HCT116 (cell line): Measurements from ENCODE around the gene PANK1. TPM values are rescaled to one million over a fixed set of nuclear protein-coding genes. Genes with fewer than 3 reads are reported as not detected.

ENCODE experiments used
- ATAC-seq: fragments of 200-7000 bp; cut with Tn5 transposase; 2 replicates; pipeline ENCODE4 v1.9.1; 2020; ENCODE audit warnings: mild to moderate bottlenecking, moderate library complexity
- BruUV-seq: library from RNA; stranded (reverse); fragments of 400-500 nt; replicated peaks from 2 replicates; lab custom pipeline; 2021; lab: Mats Ljungman, UMichigan
- CTCF ChIA-PET: fragments of 300-600 bp; sonication (Branson Sonifier 250); formaldehyde crosslinking; loops from one replicate; lab custom pipeline; 2021; ENCODE audit warnings: antibody characterized with exemption; lab: Charles Lee
- POLR2A ChIA-PET: fragments of 300-600, 350-600 bp; sonication (Branson Sonifier 250); formaldehyde crosslinking; loops from one replicate; lab custom pipeline; 2021; ENCODE audit warnings: antibody characterized with exemption; lab: Charles Lee
- RAD21 ChIA-PET, 2 experiments: fragments of 300-600 bp; sonication (Branson Sonifier 250); formaldehyde crosslinking; loops; one replicate each; lab custom pipeline; 2023; ENCODE audit warnings: low total read pairs in 2 of 2; ENCODE audit not compliant: uncharacterized antibody in 2 of 2, unreplicated experiment in 2 of 2, low non-redundant PET in 1 of 2; lab: Charles Lee
- DNase-seq: peaks from one replicate; pipeline ENCODE4 v3.0.0-alpha.2; 2010; ENCODE audit warnings: low read depth, low spot score
- H2AFZ ChIP-seq: fragments of 200-600 bp; shearing (Covaris generic), sonication (generic); 2 replicates; pipeline ENCODE4 v1.6.1; 2017; ENCODE audit warnings: low read depth, mixed run types, mixed read lengths, antibody characterized with exemption, low read length; ENCODE audit not compliant: poor library complexity, severe bottlenecking
- H3K27ac ChIP-seq: 2 replicates; pipeline ENCODE4 v1.5.1; 2012; ENCODE audit warnings: low read depth, low read length
- H3K27me3 ChIP-seq: fragments of 200-600 bp; sonication (generic); 2 replicates; pipeline ENCODE4 v1.6.1; 2016; ENCODE audit warnings: mixed run types, low read length, mixed read lengths; ENCODE audit not compliant: insufficient read depth
- H3K36me3 ChIP-seq, 2 experiments: fragments of 200-500 bp in 1 of 2; fragments of 200-600 bp in 1 of 2; sonication (Bioruptor generic) in 1 of 2; sonication (generic) in 1 of 2; 2 replicates each; pipeline versions ENCODE4 v1.5.1 to v1.6.1; 2014 to 2016; ENCODE audit warnings: low read length in 2 of 2, inconsistent platforms in 1 of 2, mixed read lengths in 1 of 2, mixed run types in 1 of 2; ENCODE audit not compliant: insufficient read depth in 2 of 2, control insufficient read depth in 1 of 2
- H3K4me1 ChIP-seq, 2 experiments: fragments of 200-600 bp in 1 of 2; sonication (generic) in 1 of 2; 2 replicates each; pipeline versions ENCODE4 v1.5.1 to v1.6.1; 2012 to 2017; ENCODE audit warnings: low read length in 2 of 2, inconsistent platforms in 1 of 2, mild to moderate bottlenecking in 1 of 2, mixed read lengths in 1 of 2, mixed run types in 1 of 2, moderate library complexity in 1 of 2; ENCODE audit not compliant: insufficient read depth in 2 of 2, control insufficient read depth in 1 of 2
- H3K4me2 ChIP-seq: fragments of 200-600 bp; sonication (generic); 2 replicates; pipeline ENCODE4 v1.6.1; 2017; ENCODE audit warnings: mixed run types, low read length, mixed read lengths
- H3K4me3 ChIP-seq, 2 experiments: fragments of 200-600 bp in 1 of 2; sonication (generic) in 1 of 2; replicated peaks in 1 of 2; 2 replicates each; pipeline ENCODE4 v1.5.1; 2011 to 2016; ENCODE audit warnings: low read length in 2 of 2, control low read depth in 1 of 2, low read depth in 1 of 2, mild to moderate bottlenecking in 1 of 2, mixed read lengths in 1 of 2, mixed run types in 1 of 2
- H3K79me2 ChIP-seq: fragments of 200-600 bp; sonication (generic); 2 replicates; pipeline ENCODE4 v1.6.1; 2017; ENCODE audit warnings: mild to moderate bottlenecking, mixed run types, low read length, moderate library complexity, mixed read lengths; ENCODE audit not compliant: insufficient read depth
- H3K9ac ChIP-seq: fragments of 200-600 bp; sonication (generic); 2 replicates; pipeline ENCODE4 v1.6.1; 2016; ENCODE audit warnings: low read length, mixed read lengths
- H3K9me2 ChIP-seq: fragments of 200-600 bp; sonication (generic), shearing (Covaris generic); 2 replicates; pipeline ENCODE4 v1.6.1; 2017; ENCODE audit warnings: mixed run types, mild to moderate bottlenecking, moderate library complexity; ENCODE audit not compliant: insufficient read depth
- H3K9me3 ChIP-seq, 2 experiments: fragments of 200-500 bp in 1 of 2; fragments of 200-600 bp in 1 of 2; sonication (Bioruptor generic) in 1 of 2; sonication (generic) in 1 of 2; 2 replicates each; pipeline ENCODE4 v1.6.1; 2014 to 2017; ENCODE audit warnings: low read length in 2 of 2, mixed read lengths in 2 of 2, inconsistent platforms in 1 of 2, low read depth in 1 of 2, mild to moderate bottlenecking in 1 of 2, mixed run types in 1 of 2, moderate library complexity in 1 of 2; ENCODE audit not compliant: control insufficient read depth in 1 of 2, insufficient read depth in 1 of 2
- H4K20me1 ChIP-seq: fragments of 200-600 bp; sonication (generic), shearing (Covaris generic); 2 replicates; pipeline ENCODE4 v1.6.1; 2017; ENCODE audit warnings: mixed run types, mild to moderate bottlenecking, moderate library complexity; ENCODE audit not compliant: insufficient read depth
- EZH2phosphoT487 ChIP-seq: fragments of 200-600 bp; IDR thresholded peaks from 2 replicates; pipeline ENCODE4 v1.6.1; 2018; ENCODE audit warnings: antibody characterized with exemption, borderline replicate concordance
- FOSL1 ChIP-seq: IDR thresholded peaks from 2 replicates; pipeline ENCODE4 v1.6.1; 2012; ENCODE audit warnings: low read depth
- RAD21 ChIP-seq: IDR thresholded peaks from 2 replicates; pipeline ENCODE4 v1.6.1; 2012; ENCODE audit warnings: low read depth, mild to moderate bottlenecking
- SP1 ChIP-seq: IDR thresholded peaks from 2 replicates; pipeline ENCODE4 v1.6.1; 2012; ENCODE audit warnings: low read depth
- SRF ChIP-seq: IDR thresholded peaks from 2 replicates; pipeline ENCODE4 v1.6.1; 2012; ENCODE audit warnings: low read depth
- YY1 ChIP-seq: IDR thresholded peaks from 2 replicates; pipeline ENCODE4 v1.6.1; 2011; ENCODE audit warnings: low read length, low read depth, moderate library complexity, mild to moderate bottlenecking; ENCODE audit not compliant: insufficient replicate concordance; ENCODE audit errors: extremely low read depth
- ZNF274 ChIP-seq: fragments of 200-500 bp; sonication (Bioruptor generic); IDR thresholded peaks from 2 replicates; pipeline ENCODE4 v1.6.1; 2014; ENCODE audit warnings: mild to moderate bottlenecking, low read depth, low read length, inconsistent platforms
- intact Hi-C: fragments of 100-400 bp; cut with micrococcal nuclease; formaldehyde crosslinking; loops from 2 replicates; pipeline ENCODE4 v1.10.0; 2022
- total RNA-seq: library from RNA; stranded (reverse); gene quantifications from one replicate; pipeline ENCODE4 v1.2.1, GENCODE V29; 2021; ENCODE audit not compliant: unreplicated experiment
- TF ChIP-seq, protein P1 (sequence below): IDR thresholded peaks from 2 replicates; pipeline ENCODE4 v1.6.1; 2012
- TF ChIP-seq, protein P2 (sequence below): IDR thresholded peaks from 2 replicates; pipeline ENCODE4 v1.6.1; 2011; ENCODE audit warnings: mild to moderate bottlenecking, low read length, moderate library complexity; ENCODE audit not compliant: insufficient replicate concordance; ENCODE audit errors: extremely low read depth
- TF ChIP-seq, protein P3 (sequence below): IDR thresholded peaks from 2 replicates; pipeline ENCODE4 v1.6.1; 2012
- TF ChIP-seq, protein P4 (sequence below): IDR thresholded peaks from 2 replicates; pipeline ENCODE4 v1.6.1; 2012; ENCODE audit warnings: low read depth

PANK1 gene
- total RNA-seq, 1 experiment from 2014 or later, result 6.4 TPM

DNA sequence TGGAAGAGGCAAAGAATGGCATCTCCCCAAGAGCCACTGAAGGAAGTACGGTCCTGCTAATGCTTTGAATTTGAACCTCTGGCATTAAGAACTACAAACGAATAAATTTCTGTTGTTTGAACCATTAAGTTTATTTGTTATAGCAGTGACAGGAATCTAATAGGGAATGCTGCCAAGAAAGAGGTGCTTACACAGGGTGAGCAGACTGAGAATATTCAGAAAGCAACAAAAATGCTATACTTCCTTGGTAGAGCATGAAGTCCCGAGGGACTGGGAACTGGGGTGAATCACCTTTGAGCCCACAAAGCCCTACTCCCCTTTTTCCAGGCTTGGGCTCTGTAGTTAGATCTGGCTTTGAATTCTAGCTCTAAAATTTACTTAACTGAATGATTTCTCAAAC lies 45.0 kb downstream of the PANK1 start:
- BruUV-seq, result no TSS peak
- H3K27me3 ChIP-seq, result no peaks in the 10 kb centered on the region
- TF ChIP-seq SP1 (no peak), ZNF274 (no peak), EZH2phosphoT487 (no peak), SRF (no peak), FOSL1 (no peak), RAD21 (no peak), YY1 (no peak)
- TF ChIP-seq, protein P1, sequence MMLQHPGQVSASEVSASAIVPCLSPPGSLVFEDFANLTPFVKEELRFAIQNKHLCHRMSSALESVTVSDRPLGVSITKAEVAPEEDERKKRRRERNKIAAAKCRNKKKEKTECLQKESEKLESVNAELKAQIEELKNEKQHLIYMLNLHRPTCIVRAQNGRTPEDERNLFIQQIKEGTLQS, result no peak
- TF ChIP-seq, protein P2, sequence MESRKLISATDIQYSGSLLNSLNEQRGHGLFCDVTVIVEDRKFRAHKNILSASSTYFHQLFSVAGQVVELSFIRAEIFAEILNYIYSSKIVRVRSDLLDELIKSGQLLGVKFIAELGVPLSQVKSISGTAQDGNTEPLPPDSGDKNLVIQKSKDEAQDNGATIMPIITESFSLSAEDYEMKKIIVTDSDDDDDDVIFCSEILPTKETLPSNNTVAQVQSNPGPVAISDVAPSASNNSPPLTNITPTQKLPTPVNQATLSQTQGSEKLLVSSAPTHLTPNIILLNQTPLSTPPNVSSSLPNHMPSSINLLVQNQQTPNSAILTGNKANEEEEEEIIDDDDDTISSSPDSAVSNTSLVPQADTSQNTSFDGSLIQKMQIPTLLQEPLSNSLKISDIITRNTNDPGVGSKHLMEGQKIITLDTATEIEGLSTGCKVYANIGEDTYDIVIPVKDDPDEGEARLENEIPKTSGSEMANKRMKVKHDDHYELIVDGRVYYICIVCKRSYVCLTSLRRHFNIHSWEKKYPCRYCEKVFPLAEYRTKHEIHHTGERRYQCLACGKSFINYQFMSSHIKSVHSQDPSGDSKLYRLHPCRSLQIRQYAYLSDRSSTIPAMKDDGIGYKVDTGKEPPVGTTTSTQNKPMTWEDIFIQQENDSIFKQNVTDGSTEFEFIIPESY, result no peak
- TF ChIP-seq, protein P3, sequence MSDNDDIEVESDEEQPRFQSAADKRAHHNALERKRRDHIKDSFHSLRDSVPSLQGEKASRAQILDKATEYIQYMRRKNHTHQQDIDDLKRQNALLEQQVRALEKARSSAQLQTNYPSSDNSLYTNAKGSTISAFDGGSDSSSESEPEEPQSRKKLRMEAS, result no peak
- TF ChIP-seq, protein P4, sequence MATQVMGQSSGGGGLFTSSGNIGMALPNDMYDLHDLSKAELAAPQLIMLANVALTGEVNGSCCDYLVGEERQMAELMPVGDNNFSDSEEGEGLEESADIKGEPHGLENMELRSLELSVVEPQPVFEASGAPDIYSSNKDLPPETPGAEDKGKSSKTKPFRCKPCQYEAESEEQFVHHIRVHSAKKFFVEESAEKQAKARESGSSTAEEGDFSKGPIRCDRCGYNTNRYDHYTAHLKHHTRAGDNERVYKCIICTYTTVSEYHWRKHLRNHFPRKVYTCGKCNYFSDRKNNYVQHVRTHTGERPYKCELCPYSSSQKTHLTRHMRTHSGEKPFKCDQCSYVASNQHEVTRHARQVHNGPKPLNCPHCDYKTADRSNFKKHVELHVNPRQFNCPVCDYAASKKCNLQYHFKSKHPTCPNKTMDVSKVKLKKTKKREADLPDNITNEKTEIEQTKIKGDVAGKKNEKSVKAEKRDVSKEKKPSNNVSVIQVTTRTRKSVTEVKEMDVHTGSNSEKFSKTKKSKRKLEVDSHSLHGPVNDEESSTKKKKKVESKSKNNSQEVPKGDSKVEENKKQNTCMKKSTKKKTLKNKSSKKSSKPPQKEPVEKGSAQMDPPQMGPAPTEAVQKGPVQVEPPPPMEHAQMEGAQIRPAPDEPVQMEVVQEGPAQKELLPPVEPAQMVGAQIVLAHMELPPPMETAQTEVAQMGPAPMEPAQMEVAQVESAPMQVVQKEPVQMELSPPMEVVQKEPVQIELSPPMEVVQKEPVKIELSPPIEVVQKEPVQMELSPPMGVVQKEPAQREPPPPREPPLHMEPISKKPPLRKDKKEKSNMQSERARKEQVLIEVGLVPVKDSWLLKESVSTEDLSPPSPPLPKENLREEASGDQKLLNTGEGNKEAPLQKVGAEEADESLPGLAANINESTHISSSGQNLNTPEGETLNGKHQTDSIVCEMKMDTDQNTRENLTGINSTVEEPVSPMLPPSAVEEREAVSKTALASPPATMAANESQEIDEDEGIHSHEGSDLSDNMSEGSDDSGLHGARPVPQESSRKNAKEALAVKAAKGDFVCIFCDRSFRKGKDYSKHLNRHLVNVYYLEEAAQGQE, result no peak
- H3K9me2 ChIP-seq, result no peaks in the 10 kb centered on the region
- no peak overlapping the region for H3K27ac ChIP-seq
- no peaks in the 10 kb centered on the region for H3K4me1 ChIP-seq
- ChIA-PET POLR2A (no interaction called here), RAD21 (no interaction called here), CTCF (no interaction called here)
- H3K79me2 ChIP-seq, result no peaks in the 10 kb centered on the region
- no peaks in the 10 kb centered on the region for H3K9me3 ChIP-seq
- ATAC-seq (no peak), DNase-seq (no peak)
- no peak overlapping the region for H3K4me2 ChIP-seq
- no peak overlapping the region for H3K9ac ChIP-seq
- no peaks in the 10 kb centered on the region for H3K36me3 ChIP-seq
- no peak overlapping the region for H2AFZ ChIP-seq
- intact Hi-C loops, result no loop called here
- H4K20me1 ChIP-seq, result no peaks in the 10 kb centered on the region
- no peak overlapping the region for H3K4me3 ChIP-seq
